Activated CD4-positive, alpha-beta T cell treated with anti-CD3 and anti-CD28 coated beads, Interleukin-2, Interleukin-4, amounts not matched to agents 100 ng/mL and 50 ng/mL, durations not matched to agents 16 hours and 8 hours (primary cell): ENCODE results near the gene DPT.

Experiments used
- DNase-seq: peaks from one replicate; pipeline ENCODE4 v3.0.0-alpha.2; 2020; ENCODE audit warnings: low spot score

Gene DPT

GRCh38 chr1:168735974-168736373 lies 7.0 kb upstream of the DPT start:
- DNase-seq = no peak

GRCh38 chr1:168734946-168735345 lies 5.9 kb upstream of the DPT start:
- DNase-seq = no peak

GRCh38 chr1:168734271-168734670 lies 5.3 kb upstream of the DPT start:
- DNase-seq = no peak

- no peak for DNase-seq
These were observed 4.2 kb upstream of the DPT start for GRCh38 chr1:168733241-168733640.

GRCh38 chr1:168732736-168733135 lies 3.7 kb upstream of the DPT start:
- DNase-seq = no peak

GRCh38 chr1:168731244-168731953 lies 2.4 kb upstream of the DPT start:
- no peak for DNase-seq

GRCh38 chr1:168729405-168729802 lies 398 bp upstream of the DPT start:
- no peak for DNase-seq

GRCh38 chr1:168726719-168727118 lies 2.3 kb downstream of the DPT start:
- no peak for DNase-seq

- no peak for DNase-seq
These were observed 2.7 kb downstream of the DPT start for GRCh38 chr1:168726281-168726680.

GRCh38 chr1:168725831-168726230 lies 3.2 kb downstream of the DPT start:
- no peak for DNase-seq

GRCh38 chr1:168725060-168725459 lies 3.9 kb downstream of the DPT start:
- DNase-seq = no peak

- DNase-seq = no peak
These were observed 6.0 kb downstream of the DPT start for GRCh38 chr1:168723000-168723399.

GRCh38 chr1:168720839-168721238 lies 8.2 kb downstream of the DPT start:
- DNase-seq = no peak

- no peak for DNase-seq
These were observed 9.5 kb downstream of the DPT start for GRCh38 chr1:168719306-168720111.

GRCh38 chr1:168717906-168718891 lies 10.8 kb downstream of the DPT start:
- no peak for DNase-seq

- DNase-seq = no peak
These were observed 15.0 kb downstream of the DPT start for GRCh38 chr1:168714012-168714411.

GRCh38 chr1:168709405-168710363 lies 19.3 kb downstream of the DPT start:
- no peak for DNase-seq

GRCh38 chr1:168708698-168709404 lies 20.2 kb downstream of the DPT start:
- DNase-seq = no peak

GRCh38 chr1:168706391-168706992 lies 22.5 kb downstream of the DPT start:
- DNase-seq = no peak
